H7 (cell line): ENCODE measurements around the gene NEMP2. TPM values are rescaled to one million over a fixed set of nuclear protein-coding genes. Genes with fewer than 3 reads are reported as not detected.
"Not testable (repeated sequence)": the region's sequence is repeated elsewhere in the genome, so short reads cannot be mapped to it uniquely, and the experiment has no call there.

Experiments
- DNase-seq: peaks from one replicate; pipeline ENCODE4 v3.0.0; 2012
- H3K27me3 ChIP-seq: 2 replicates; pipeline ENCODE4 v1.6.0; 2011; ENCODE audit warnings: mild to moderate bottlenecking, low read length; ENCODE audit not compliant: control insufficient read depth, insufficient read depth
- H3K36me3 ChIP-seq: replicated peaks from 2 replicates; pipeline ENCODE4 v1.5.1; 2011; ENCODE audit warnings: low read length; ENCODE audit not compliant: control insufficient read depth, insufficient read depth
- H3K4me3 ChIP-seq: 2 replicates; pipeline ENCODE4 v1.5.1; 2011; ENCODE audit warnings: low read depth, mild to moderate bottlenecking, control low read depth, low read length, moderate library complexity; ENCODE audit not compliant: insufficient read depth
- total RNA-seq: library from RNA; depleted of rRNA; stranded (reverse); fragments of >200 nt; shearing (Covaris generic); gene quantifications from 2 replicates; pipeline ENCODE4 v1.2.3, GENCODE V29; 2014

NEMP2 gene
- total RNA-seq, 1 experiment from 2014 or later: 2.4 TPM

DNA sequence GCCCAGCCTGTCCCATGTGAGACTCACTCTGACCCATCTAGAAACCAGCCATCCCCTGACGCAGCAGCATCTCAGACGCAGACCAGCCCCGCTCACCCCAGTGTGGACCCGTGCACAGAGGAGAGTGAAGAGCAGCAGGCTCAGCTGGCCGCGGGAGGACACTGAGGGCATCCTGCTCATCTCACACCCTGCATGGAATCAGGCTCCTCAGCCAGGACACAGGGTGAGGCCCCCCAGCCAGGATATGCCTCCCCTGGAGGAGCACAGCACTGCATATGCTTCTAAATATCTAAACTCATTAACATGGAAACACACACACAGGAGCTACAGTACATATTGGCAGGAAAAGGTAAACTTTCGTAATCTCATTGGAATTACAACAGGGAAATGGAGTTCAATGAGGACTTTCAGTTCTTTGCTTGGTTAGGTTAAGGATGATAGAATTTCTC lies 34.4 kb downstream of the NEMP2 start:
- Histone ChIP-seq H3K4me3 (no peak overlapping the region), H3K27me3 (no peaks in the 10 kb centered on the region), H3K36me3 (no peaks in the 10 kb centered on the region)
- DNase-seq: no peak

DNA sequence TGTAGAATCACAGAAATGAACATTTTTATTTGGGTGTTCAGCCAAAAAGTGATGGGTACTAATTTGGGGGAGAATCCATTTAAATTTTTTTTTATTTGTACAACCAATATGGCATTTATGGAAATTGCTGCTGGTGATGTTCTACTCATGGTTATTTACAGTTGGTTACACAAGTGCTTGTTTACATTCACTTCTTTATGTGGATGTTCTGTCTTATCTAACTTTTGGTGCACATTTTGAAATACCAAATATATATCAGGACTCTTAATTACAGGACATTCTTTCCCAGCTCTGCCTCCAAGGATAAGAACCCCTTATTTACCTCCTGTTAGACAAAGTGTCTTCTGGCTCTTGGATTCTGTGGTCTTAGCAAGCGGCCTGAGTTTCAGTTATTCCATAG lies 35.2 kb downstream of the NEMP2 start:
- no peak overlapping the region for H3K4me3 ChIP-seq
- no peak for DNase-seq
- H3K27me3 ChIP-seq: no peaks in the 10 kb centered on the region
- H3K36me3 ChIP-seq: no peaks in the 10 kb centered on the region

DNA sequence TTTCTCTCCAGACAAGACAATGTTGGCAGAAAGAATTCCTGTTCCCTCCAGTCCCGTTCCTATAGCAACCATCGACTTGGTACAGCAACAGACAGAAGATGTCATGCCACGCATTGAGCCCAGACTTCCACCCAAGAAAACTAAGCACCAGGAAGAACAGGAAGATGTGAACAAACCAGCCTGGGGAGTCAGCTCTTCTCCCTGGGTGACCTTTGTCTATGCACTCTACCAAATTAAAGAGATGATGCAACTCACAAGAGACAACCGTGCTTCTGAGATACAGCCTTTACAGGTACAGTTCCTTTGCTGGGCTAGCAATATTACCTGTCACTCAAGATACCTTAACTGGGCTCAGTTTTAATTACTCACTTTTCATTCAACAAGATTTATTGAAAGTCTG lies 37.1 kb downstream of the NEMP2 start:
- no peak overlapping the region for H3K4me3 ChIP-seq
- H3K36me3 ChIP-seq: no peaks in the 10 kb centered on the region
- no peak for DNase-seq
- H3K27me3 ChIP-seq: no peaks in the 10 kb centered on the region

DNA sequence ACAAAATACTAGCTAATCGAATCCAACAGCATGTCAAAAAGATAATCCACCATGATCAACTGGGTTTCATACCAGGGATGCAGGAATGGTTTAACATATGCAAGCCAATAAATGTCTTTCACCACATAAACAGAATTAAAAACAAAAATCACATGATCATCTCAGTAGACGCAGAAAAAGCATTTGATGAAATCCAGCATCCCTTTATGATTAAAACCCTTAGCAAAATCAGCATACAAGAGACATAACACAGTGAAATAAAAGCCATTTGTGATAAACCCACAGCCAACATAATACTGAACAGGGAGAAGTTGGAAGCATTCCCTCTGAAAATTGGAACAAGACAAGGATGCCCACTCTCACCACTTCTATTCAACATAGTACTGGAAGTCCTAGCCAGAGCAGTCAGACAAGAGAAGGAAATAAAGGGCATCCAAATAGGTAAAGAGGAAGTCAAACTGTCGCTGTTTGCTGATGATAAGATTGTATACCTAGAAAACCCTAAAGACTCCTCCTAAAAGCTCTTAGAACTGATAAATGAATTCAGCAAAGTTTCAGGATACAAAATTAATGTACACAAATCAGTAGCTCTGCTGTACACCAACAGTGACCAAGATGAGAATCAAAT lies 39.8 kb downstream of the NEMP2 start:
- H3K27me3 ChIP-seq, H3K36me3 ChIP-seq, H3K4me3 ChIP-seq, DNase-seq: not testable (repeated sequence)

DNA sequence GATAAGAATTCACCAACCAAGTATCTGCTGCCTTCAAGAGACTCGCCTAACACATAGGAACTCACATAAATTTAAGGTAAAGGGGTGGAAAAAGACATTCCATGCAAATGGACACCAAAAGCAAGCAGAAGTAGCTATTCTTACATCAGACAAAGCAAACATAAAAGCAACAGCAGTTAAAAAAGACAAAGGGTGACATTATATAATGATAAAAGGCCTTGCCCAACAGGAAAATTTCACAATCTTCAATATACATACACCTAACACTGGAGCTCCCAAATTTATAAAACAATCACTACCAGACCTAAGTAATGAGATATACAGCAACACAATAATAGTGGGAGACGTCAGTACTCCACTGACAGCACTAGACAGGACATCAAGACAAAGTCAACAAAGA lies 41.4 kb downstream of the NEMP2 start:
- Histone ChIP-seq H3K36me3 (no peaks in the 10 kb centered on the region), H3K4me3 (no peak overlapping the region), H3K27me3 (no peaks in the 10 kb centered on the region)
- no peak for DNase-seq

DNA sequence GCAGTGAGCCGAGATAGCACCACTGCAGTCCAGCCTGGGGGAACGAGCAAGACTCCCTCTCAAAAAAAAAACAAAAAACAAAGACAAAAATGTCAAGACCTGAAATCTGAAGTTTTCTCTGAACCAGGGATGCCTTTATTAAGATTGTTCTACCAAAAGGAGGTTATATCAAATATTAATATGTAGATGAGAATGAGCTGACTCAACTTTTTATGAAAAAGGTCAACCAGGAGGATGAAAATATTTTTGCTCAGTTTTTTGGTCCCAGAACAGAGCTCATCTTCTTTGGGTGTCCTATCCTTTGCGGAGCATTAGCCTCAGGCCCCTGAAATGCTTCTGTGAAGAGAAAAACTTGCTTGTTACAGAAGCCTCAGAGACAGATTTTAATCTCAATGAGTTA lies 44.0 kb downstream of the NEMP2 start:
- H3K27me3 ChIP-seq: no peaks in the 10 kb centered on the region
- no peaks in the 10 kb centered on the region for H3K36me3 ChIP-seq
- H3K4me3 ChIP-seq: no peak overlapping the region
- no peak for DNase-seq

DNA sequence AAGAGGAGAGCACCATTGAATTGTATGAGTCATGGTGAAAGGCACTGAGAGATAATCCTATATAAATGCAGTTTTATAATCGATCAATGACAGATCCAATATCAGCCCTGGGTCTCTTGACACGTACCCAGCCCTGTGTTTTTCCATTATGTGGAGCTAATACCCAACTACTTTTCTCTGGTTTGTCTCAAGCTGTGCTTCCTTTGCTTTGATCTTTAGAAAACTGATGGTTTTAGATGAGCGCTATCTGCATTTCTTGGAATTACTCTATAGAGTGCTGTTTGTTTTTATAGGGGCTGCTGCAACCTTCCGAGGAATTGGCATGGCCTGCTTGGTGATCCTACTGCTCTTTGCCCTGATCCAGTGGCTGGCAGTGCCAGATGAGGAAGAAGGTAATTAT lies 45.0 kb downstream of the NEMP2 start:
- Histone ChIP-seq H3K27me3 (no peaks in the 10 kb centered on the region), H3K4me3 (no peak overlapping the region), H3K36me3 (no peaks in the 10 kb centered on the region)
- no peak for DNase-seq

DNA sequence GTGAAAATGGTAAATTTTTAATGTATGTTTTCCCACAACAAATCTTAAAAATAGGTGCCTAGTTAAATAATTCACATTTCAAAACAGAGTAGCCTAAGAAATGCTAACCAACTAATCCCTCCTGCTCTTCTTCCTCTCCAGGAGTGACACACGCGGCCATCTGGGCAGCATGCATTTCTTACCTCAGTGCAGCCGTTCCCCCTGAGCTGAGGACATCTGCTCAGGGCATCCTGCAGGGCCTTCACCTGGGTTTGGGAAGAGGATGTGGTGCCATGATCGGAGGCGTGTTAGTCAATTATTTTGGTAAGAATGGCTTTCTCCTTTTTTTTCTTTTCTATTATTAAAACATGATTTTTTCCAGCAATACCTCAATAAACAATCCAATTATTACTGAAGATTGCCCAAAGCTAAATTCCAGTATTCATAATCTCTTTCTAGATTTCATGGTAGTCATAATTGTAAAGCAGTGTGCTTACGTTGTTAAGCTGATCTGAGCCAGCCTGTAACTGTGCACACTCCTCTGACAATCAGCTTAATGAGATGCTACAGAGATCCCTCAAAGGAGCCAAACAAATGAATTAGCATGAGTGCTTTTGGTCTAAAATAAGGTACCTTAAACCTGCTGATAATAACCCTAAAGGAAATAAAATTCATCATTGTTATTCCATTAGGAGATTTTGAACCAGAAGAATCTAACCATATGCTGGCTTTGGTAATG lies 45.8 kb downstream of the NEMP2 start:
- no peak overlapping the region for H3K4me3 ChIP-seq
- DNase-seq: no peak
- no peaks in the 10 kb centered on the region for H3K36me3 ChIP-seq
- no peaks in the 10 kb centered on the region for H3K27me3 ChIP-seq

DNA sequence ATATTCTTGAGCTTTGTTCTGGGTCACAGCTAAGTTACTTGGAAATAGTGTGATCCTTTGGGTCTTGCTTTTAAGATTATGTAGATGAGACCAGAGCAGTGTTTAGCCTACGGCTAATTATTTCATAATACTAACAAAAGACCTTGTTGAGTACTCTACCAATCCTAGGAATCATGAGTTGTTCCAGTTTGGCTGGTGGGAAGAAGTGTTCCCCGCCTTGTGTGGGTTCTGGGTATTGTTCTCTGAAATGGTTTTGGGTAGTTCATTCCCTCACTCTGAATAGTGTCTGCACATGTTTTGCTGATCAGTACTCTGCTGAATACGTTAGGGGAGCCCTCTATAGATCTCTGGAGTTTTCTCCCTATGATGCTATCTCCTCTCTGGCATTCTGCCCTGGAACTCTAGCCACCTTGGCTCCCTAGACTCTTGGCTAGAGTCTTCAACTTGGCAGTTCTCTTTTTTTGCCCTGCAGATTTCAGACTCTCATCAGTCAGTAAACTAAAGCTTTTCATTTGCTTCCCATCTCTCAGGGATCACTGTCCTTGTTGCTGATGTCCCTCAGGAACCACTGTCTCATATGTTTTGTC lies 48.4 kb downstream of the NEMP2 start:
- no peaks in the 10 kb centered on the region for H3K36me3 ChIP-seq
- no peak overlapping the region for H3K4me3 ChIP-seq
- H3K27me3 ChIP-seq: no peaks in the 10 kb centered on the region
- DNase-seq: no peak

DNA sequence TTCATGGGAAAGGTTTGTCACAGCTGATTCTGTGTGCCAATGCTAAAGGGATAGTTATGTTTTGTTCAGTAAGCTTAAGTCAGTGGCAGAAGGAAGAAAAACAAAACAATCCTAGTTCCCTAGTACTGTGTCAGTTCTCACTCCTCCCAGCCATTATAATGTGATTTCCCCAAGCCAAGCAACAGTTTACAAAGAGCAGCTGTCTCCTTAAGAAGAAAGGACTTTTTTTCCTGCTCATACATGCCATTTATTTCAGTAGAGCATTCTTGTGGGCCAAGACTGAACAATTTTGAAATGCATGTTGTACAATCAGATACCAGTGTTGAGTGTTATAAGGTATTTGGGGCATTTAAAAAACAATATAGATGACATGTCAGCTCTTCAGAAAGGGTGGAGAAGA lies 52.1 kb downstream of the NEMP2 start:
- no peaks in the 10 kb centered on the region for H3K36me3 ChIP-seq
- H3K27me3 ChIP-seq: no peaks in the 10 kb centered on the region
- H3K4me3 ChIP-seq: no peak overlapping the region
- DNase-seq: no peak

DNA sequence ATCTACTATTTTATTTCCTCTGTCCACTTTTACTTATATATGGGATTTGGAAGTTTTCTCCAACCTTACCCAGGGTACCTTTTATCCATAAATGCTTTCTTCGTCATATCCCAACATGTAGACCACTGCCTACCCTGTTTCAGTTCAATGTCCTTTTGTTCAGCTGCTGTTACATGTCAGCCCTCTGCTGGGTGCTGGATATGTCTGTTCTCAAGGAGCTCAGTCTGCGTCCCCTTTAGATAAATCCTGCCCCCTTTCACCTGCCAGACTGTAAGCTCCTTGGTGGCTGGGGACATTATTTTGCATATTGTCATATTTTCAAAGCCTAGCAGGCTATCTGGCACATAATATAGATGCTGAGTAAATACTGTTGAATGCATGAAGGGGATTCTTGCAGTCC lies 53.2 kb downstream of the NEMP2 start:
- no peaks in the 10 kb centered on the region for H3K27me3 ChIP-seq
- no peak for DNase-seq

DNA sequence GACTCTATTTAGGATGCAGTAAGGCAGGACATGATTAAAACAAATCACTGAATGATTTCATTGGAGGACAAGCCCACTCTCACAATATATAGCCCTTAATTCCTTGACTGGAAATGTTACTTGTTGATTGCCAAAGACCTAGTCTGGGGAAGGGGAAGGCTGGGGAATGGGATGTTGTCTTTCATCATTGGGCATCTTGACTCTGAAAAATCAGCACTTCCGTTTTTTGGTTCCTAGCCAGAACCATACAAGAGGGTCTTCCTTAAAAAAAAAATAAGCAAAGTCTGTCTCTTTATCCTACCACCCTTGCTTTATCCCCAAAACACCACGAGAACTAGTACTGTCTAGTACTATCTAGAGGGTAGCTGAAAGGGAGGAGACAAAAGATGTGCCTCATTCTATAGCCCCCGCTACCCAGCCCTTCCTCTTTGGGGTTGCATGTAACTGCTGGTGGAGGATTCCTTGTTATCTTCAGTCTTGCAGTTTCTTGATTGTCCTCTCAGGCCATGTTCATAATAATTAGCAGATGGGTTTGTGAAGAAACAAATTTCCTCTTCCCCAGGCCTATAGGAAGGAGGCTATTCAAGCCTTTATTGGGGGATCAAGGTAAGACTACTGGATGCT lies 55.8 kb downstream of the NEMP2 start:
- no peak overlapping the region for H3K4me3 ChIP-seq
- no peaks in the 10 kb centered on the region for H3K36me3 ChIP-seq
- no peak for DNase-seq
- no peaks in the 10 kb centered on the region for H3K27me3 ChIP-seq

More for the DNA sequence above, 53.2 kb downstream of the NEMP2 start:
- H3K36me3 ChIP-seq: no peaks in the 10 kb centered on the region
- H3K4me3 ChIP-seq: no peak overlapping the region

DNA sequence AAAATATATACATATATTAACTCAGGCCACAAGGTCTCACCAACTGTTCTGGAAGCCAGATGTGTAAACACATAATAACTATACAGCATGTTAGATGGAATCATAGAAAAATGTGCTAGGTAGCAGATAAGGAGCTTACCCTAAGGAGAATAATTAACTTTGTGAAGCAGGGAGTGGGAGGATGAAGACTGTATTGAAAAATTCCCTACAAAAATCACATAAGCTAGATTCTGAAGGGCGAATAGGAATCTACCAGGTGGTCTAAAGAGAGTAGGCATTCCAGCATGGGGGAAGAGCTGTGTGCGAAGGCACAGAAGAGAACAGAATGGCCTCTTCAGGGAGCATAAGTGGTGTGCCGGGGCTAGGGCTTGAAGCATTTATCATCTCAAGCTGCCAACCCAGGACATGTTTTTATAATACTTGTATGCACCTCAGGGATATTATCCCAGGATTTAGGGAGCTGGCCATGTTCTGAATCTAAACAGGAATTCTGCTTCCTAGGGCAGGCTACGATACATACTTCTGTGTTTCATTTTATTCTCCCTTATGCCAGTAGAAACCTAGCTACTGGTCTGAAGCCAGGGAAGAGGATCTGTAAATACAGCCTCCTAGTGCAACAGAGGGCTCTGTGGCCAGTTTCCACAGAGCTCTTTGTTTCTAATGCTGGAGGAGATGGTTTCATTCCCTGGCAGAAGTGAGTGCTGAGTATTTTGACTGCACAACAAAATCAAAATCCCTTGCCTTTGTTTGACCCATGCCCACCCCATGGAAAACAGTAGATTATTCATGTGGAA lies 56.7 kb downstream of the NEMP2 start:
- Histone ChIP-seq H3K4me3 (no peak overlapping the region), H3K36me3 (no peaks in the 10 kb centered on the region), H3K27me3 (no peaks in the 10 kb centered on the region)
- no peak for DNase-seq

DNA sequence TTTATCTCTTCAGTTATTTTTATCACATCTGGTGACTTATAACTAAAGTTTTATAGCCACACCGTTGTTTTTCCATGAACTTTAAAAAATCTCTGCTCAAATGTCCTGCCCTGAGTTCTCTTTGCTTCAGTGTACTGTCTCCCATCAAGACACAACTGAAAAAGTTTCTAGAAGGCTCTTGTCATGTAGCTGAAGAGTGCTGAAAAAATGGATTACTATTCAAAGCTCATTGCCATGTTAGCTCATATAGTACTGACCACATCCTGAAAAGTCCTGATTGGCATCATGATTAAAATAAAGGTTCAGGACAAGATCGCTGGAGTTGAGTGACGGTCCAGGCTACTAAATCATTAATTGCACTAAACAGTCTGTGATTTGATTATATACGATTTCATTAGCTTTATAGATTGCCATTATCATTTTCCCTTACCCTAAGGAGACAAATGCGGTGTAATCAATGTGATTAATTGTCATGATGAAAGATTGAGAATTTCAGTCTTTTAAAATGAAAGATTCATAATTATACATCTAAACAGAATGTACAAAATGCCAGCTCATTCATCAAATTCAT lies 64.2 kb downstream of the NEMP2 start:
- DNase-seq: no peak
- Histone ChIP-seq H3K36me3 (no peaks in the 10 kb centered on the region), H3K27me3 (no peaks in the 10 kb centered on the region), H3K4me3 (no peak overlapping the region)
